Measurements from ENCODE around the gene RTBDN. TPM values are rescaled to one million over a fixed set of nuclear protein-coding genes. Genes with fewer than 3 reads are reported as not detected.

Gene RTBDN
- total and polyA plus RNA-seq, 12 donors, result not detected

- Histone ChIP-seq H3K27me3 (no peaks in the 10 kb centered on the region), H3K4me1 (peaks cover 46 to 89% (median 64%) of the 10 kb centered on the region in 9 donors), H3K9me3 (no peaks in the 10 kb centered on the region), H3K27ac (peak overlapping the region; percentile 89 to 100 (median 99)), H3K4me3 (peak overlapping the region; percentile 14 to 63 (median 52)), H3K36me3 (no peaks in the 10 kb centered on the region)
- ATAC-seq (peak; percentile 52 to 79 (median 68)), DNase-seq (peak; percentile 95)
- intact Hi-C loops (cut with DNase I), result no loop called here
- peak in 5 of 9 donors; percentile 9 to 38 (median 18) for TF ChIP-seq CTCF (IDR thresholded peaks at IDR 0.05)
- WGBS, 2 donors, result 1 to 3% methylated on average over 65 to 88 of the region's 88 CpGs
These were observed 51.7 kb downstream of the RTBDN start for GRCh38 chr19:12782424-12783290.

- no peak for TF ChIP-seq CTCF (IDR thresholded peaks at IDR 0.05)
These were observed 52.3 kb downstream of the RTBDN start for GRCh38 chr19:12782174-12782423.

GRCh38 chr19:12779162-12779993 is 55.0 kb downstream of the RTBDN start:
- peaks cover 33 to 78% (median 53%) of the 10 kb centered on the region in 9 donors for H3K4me1 ChIP-seq
- no peaks in the 10 kb centered on the region for H3K27me3 ChIP-seq
- H3K27ac ChIP-seq, result peak overlapping the region; percentile 85 to 99 (median 97)
- peak overlapping the region in 9 of 10 donors; percentile 52 to 78 (median 71) for H3K4me3 ChIP-seq
- H3K36me3 ChIP-seq, result peaks cover 0 to under 1% (median 0%) of the 10 kb centered on the region in 9 donors
- no peaks in the 10 kb centered on the region for H3K9me3 ChIP-seq
- WGBS, 2 donors, result 54 to 62% methylated on average over 15 of the region's 15 CpGs
- intact Hi-C loops (cut with DNase I), result loop anchor here in 4 of 10 donors (2.0 to 10.0 kb wide), 3 partner anchors 13 to 65 kb away; no protein-coding TSS in a partner anchor
- peak in 1 of 9 donors; percentile 5 for TF ChIP-seq CTCF (IDR thresholded peaks at IDR 0.05)
- DNase-seq (peak; percentile 64 to 77), ATAC-seq (peak in 7 of 8 donors; percentile 7 to 22 (median 17))

More at GRCh38 chr19:12782174-12782423, 52.3 kb downstream of the RTBDN start:
- Histone ChIP-seq H3K36me3 (no peaks in the 10 kb centered on the region), H3K9me3 (no peaks in the 10 kb centered on the region), H3K27me3 (no peaks in the 10 kb centered on the region), H3K27ac (peak overlapping the region; percentile 89 to 100 (median 99)), H3K4me1 (peaks cover 47 to 88% (median 64%) of the 10 kb centered on the region in 9 donors), H3K4me3 (peak overlapping the region; percentile 14 to 63 (median 52))
- DNase-seq (no peak), ATAC-seq (no peak)
- WGBS, 2 donors, result 1 to 2% methylated on average over 12 of the region's 12 CpGs
- intact Hi-C loops (cut with DNase I), result no loop called here

GRCh38 chr19:12778905-12779161 is 55.5 kb downstream of the RTBDN start:
- no peak for ATAC-seq

More at GRCh38 chr19:12778905-12779161, 55.5 kb downstream of the RTBDN start:
- Histone ChIP-seq H3K4me3 (peak overlapping the region in 9 of 10 donors; percentile 52 to 78 (median 71)), H3K9me3 (no peaks in the 10 kb centered on the region), H3K4me1 (peaks cover 27 to 73% (median 53%) of the 10 kb centered on the region in 9 donors), H3K36me3 (peaks cover 0 to 3% (median 0%) of the 10 kb centered on the region in 9 donors), H3K27me3 (no peaks in the 10 kb centered on the region), H3K27ac (peak overlapping the region; percentile 85 to 99 (median 97))
- TF ChIP-seq CTCF (IDR thresholded peaks at IDR 0.05), result no peak
- no peak for DNase-seq
- 52 to 53% methylated on average over 6 of the region's 6 CpGs for WGBS, 2 donors
- intact Hi-C loops (cut with DNase I), result loop anchor here in 5 of 10 donors (1.0 to 10.0 kb wide), 4 partner anchors 12 to 66 kb away; partner anchors contain the start of gene JUNB (in 1 of the 5)

All from heart right ventricle (tissue), 16 donors.